Activated naive CD4-positive, alpha-beta T cell treated with anti-CD3 and anti-CD28 coated beads, Interleukin-2, amount 10 ng/mL, durations not matched to agents 7 days and 5 days (primary cell): Measurements from ENCODE around the gene NPTN.

ENCODE experiments used
- CTCF ChIA-PET: fragments of 350-600 bp; sonication (Branson Sonifier 250); formaldehyde crosslinking; loops from one replicate; lab custom pipeline; 2021; ENCODE audit warnings: antibody characterized with exemption; lab: Charles Lee
- DNase-seq: peaks from one replicate; pipeline ENCODE4 v3.0.0-alpha.2; 2020
- H3K27ac Mint-ChIP-seq: one replicate; pipeline ENCODE4 v1.8.0; 2021; ENCODE audit warnings: mild to moderate bottlenecking, moderate library complexity, mixed read lengths
- H3K27me3 Mint-ChIP-seq: one replicate; pipeline ENCODE4 v1.8.0; 2021; ENCODE audit warnings: mild to moderate bottlenecking, mixed read lengths
- H3K36me3 Mint-ChIP-seq: one replicate; pipeline ENCODE4 v1.8.0; 2021; ENCODE audit warnings: mixed read lengths
- H3K4me1 Mint-ChIP-seq: one replicate; pipeline ENCODE4 v1.8.0; 2021; ENCODE audit warnings: mixed read lengths
- H3K4me3 Mint-ChIP-seq: one replicate; pipeline ENCODE4 v1.8.0; 2021; ENCODE audit warnings: mild to moderate bottlenecking, moderate library complexity, mixed read lengths
- H3K9me3 Mint-ChIP-seq: one replicate; pipeline ENCODE4 v1.8.0; 2021; ENCODE audit warnings: mixed read lengths

Gene NPTN

GRCh38 chr15:73628976-73629797, 4.0 kb downstream of the NPTN start:
- peaks cover 4% of the 10 kb centered on the region for H3K27me3 Mint-ChIP-seq
- CTCF ChIA-PET, result interaction anchor here (14.2 kb wide), 1 partner anchor 72 kb away, joined by 275 read pairs; no protein-coding TSS in a partner anchor
- DNase-seq, result no peak
- no peak overlapping the region for H3K27ac Mint-ChIP-seq
- peaks cover 32% of the 10 kb centered on the region for H3K4me1 Mint-ChIP-seq
- H3K36me3 Mint-ChIP-seq, result peaks cover 2% of the 10 kb centered on the region
- H3K9me3 Mint-ChIP-seq, result no peaks in the 10 kb centered on the region
- no peak overlapping the region for H3K4me3 Mint-ChIP-seq

- no peaks in the 10 kb centered on the region for H3K9me3 Mint-ChIP-seq
- H3K27me3 Mint-ChIP-seq, result no peaks in the 10 kb centered on the region
- CTCF ChIA-PET, result interaction anchor here (2.7 to 14.2 kb wide), 2 partner anchors 9 to 73 kb away, joined by 14 to 275 read pairs; no protein-coding TSS in a partner anchor
- H3K27ac Mint-ChIP-seq, result no peak overlapping the region
- H3K4me1 Mint-ChIP-seq, result peaks cover 24% of the 10 kb centered on the region
- no peak for DNase-seq
- H3K36me3 Mint-ChIP-seq, result peaks cover 2% of the 10 kb centered on the region
- no peak overlapping the region for H3K4me3 Mint-ChIP-seq
These were observed 5.1 kb downstream of the NPTN start for GRCh38 chr15:73628102-73628501.

- Mint-ChIP-seq H3K4me3 (no peak overlapping the region), H3K9me3 (no peaks in the 10 kb centered on the region), H3K27me3 (no peaks in the 10 kb centered on the region), H3K27ac (no peak overlapping the region), H3K4me1 (peaks cover 14% of the 10 kb centered on the region), H3K36me3 (no peaks in the 10 kb centered on the region)
- no peak for DNase-seq
- CTCF ChIA-PET, result interaction anchor here (2.7 kb wide), 1 partner anchor 11 kb away, joined by 14 read pairs; no protein-coding TSS in a partner anchor
These were observed 7.1 kb downstream of the NPTN start for GRCh38 chr15:73626072-73626471.

- Mint-ChIP-seq H3K4me1 (peaks cover 11% of the 10 kb centered on the region), H3K36me3 (no peaks in the 10 kb centered on the region), H3K4me3 (no peak overlapping the region), H3K27ac (no peak overlapping the region), H3K27me3 (no peaks in the 10 kb centered on the region), H3K9me3 (no peaks in the 10 kb centered on the region)
- no peak for DNase-seq
- CTCF ChIA-PET, result interaction anchor here (1.0 to 1.3 kb wide), 2 partner anchors 12 to 1025 kb away, joined by 3 to 13 read pairs; no protein-coding TSS in a partner anchor
These were observed 8.7 kb downstream of the NPTN start for GRCh38 chr15:73624530-73624929.

GRCh38 chr15:73621286-73621826, 11.8 kb downstream of the NPTN start:
- Mint-ChIP-seq H3K36me3 (no peaks in the 10 kb centered on the region), H3K4me1 (peaks cover 8% of the 10 kb centered on the region), H3K4me3 (no peak overlapping the region), H3K9me3 (no peaks in the 10 kb centered on the region), H3K27ac (no peak overlapping the region), H3K27me3 (no peaks in the 10 kb centered on the region)
- no peak for DNase-seq
- CTCF ChIA-PET, result interaction anchor here (1.2 kb wide), 1 partner anchor 15 kb away, joined by 3 read pairs; no protein-coding TSS in a partner anchor

- H3K9me3 Mint-ChIP-seq, result no peaks in the 10 kb centered on the region
- no peak for DNase-seq
- no peaks in the 10 kb centered on the region for H3K36me3 Mint-ChIP-seq
- no peaks in the 10 kb centered on the region for H3K27me3 Mint-ChIP-seq
- H3K4me1 Mint-ChIP-seq, result peaks cover 8% of the 10 kb centered on the region
- H3K27ac Mint-ChIP-seq, result no peak overlapping the region
- CTCF ChIA-PET, result interaction anchor here (1.2 to 4.4 kb wide), 4 partner anchors 10 to 60 kb away, joined by 3 to 26 read pairs (median 4); no protein-coding TSS in a partner anchor
- H3K4me3 Mint-ChIP-seq, result no peak overlapping the region
These were observed 13.1 kb downstream of the NPTN start for GRCh38 chr15:73620078-73620477.

GRCh38 chr15:73617913-73618312, 15.3 kb downstream of the NPTN start:
- CTCF ChIA-PET, result interaction anchor here (0.6 to 4.4 kb wide), 2 partner anchors 18 to 380 kb away, joined by 4 to 26 read pairs; no protein-coding TSS in a partner anchor
- no peak overlapping the region for H3K27ac Mint-ChIP-seq

GRCh38 chr15:73617301-73617831, 15.8 kb downstream of the NPTN start:
- H3K36me3 Mint-ChIP-seq, result no peaks in the 10 kb centered on the region
- no peaks in the 10 kb centered on the region for H3K9me3 Mint-ChIP-seq
- peaks cover 8% of the 10 kb centered on the region for H3K4me1 Mint-ChIP-seq
- CTCF ChIA-PET, result interaction anchor here (4.4 kb wide), 1 partner anchor 19 kb away, joined by 26 read pairs; no protein-coding TSS in a partner anchor
- no peak overlapping the region for H3K27ac Mint-ChIP-seq
- no peak for DNase-seq
- no peaks in the 10 kb centered on the region for H3K27me3 Mint-ChIP-seq
- H3K4me3 Mint-ChIP-seq, result no peak overlapping the region

More at GRCh38 chr15:73617913-73618312, 15.3 kb downstream of the NPTN start:
- Mint-ChIP-seq H3K4me1 (peaks cover 8% of the 10 kb centered on the region), H3K27me3 (no peaks in the 10 kb centered on the region), H3K9me3 (no peaks in the 10 kb centered on the region), H3K4me3 (no peak overlapping the region), H3K36me3 (no peaks in the 10 kb centered on the region)
- no peak for DNase-seq

GRCh38 chr15:73608941-73609340, 24.2 kb downstream of the NPTN start:
- CTCF ChIA-PET, result interaction anchor here (0.7 kb wide), 1 partner anchor 1124 kb away, joined by 3 read pairs; no protein-coding TSS in a partner anchor
- peaks cover 2% of the 10 kb centered on the region for H3K36me3 Mint-ChIP-seq
- DNase-seq, result no peak
- peaks cover 15% of the 10 kb centered on the region for H3K4me1 Mint-ChIP-seq
- no peaks in the 10 kb centered on the region for H3K9me3 Mint-ChIP-seq
- no peaks in the 10 kb centered on the region for H3K27me3 Mint-ChIP-seq
- no peak overlapping the region for H3K27ac Mint-ChIP-seq
- H3K4me3 Mint-ChIP-seq, result no peak overlapping the region

- H3K4me1 Mint-ChIP-seq, result peaks cover 15% of the 10 kb centered on the region
- CTCF ChIA-PET, result interaction anchor here (0.7 kb wide), 1 partner anchor 1123 kb away, joined by 3 read pairs; no protein-coding TSS in a partner anchor
These were observed 24.7 kb downstream of the NPTN start for GRCh38 chr15:73608475-73608874.

GRCh38 chr15:73607843-73608242, 25.3 kb downstream of the NPTN start:
- Mint-ChIP-seq H3K27ac (no peak overlapping the region), H3K27me3 (no peaks in the 10 kb centered on the region), H3K9me3 (no peaks in the 10 kb centered on the region), H3K36me3 (peaks cover 2% of the 10 kb centered on the region), H3K4me3 (no peak overlapping the region), H3K4me1 (peaks cover 15% of the 10 kb centered on the region)
- no peak for DNase-seq
- CTCF ChIA-PET, result interaction anchor here (0.5 to 1.6 kb wide), 3 partner anchors 70 to 358 kb away, joined by 3 to 5 read pairs (median 4); no protein-coding TSS in a partner anchor

More at GRCh38 chr15:73608475-73608874, 24.7 kb downstream of the NPTN start:
- Mint-ChIP-seq H3K4me3 (no peak overlapping the region), H3K27me3 (no peaks in the 10 kb centered on the region), H3K36me3 (peaks cover 2% of the 10 kb centered on the region), H3K9me3 (no peaks in the 10 kb centered on the region), H3K27ac (no peak overlapping the region)
- DNase-seq, result no peak

- Mint-ChIP-seq H3K9me3 (no peaks in the 10 kb centered on the region), H3K4me3 (no peak overlapping the region), H3K27me3 (no peaks in the 10 kb centered on the region), H3K27ac (no peak overlapping the region), H3K4me1 (peaks cover 15% of the 10 kb centered on the region), H3K36me3 (peaks cover 2% of the 10 kb centered on the region)
- no peak for DNase-seq
- CTCF ChIA-PET, result interaction anchor here (0.6 to 1.6 kb wide), 3 partner anchors 28 to 97 kb away, joined by 3 to 5 read pairs (median 4); no protein-coding TSS in a partner anchor
These were observed 25.8 kb downstream of the NPTN start for GRCh38 chr15:73607405-73607804.

- peaks cover 2% of the 10 kb centered on the region for H3K36me3 Mint-ChIP-seq
- CTCF ChIA-PET, result interaction anchor here (0.6 to 1.0 kb wide), 2 partner anchors 29 to 31 kb away, joined by 3 to 6 read pairs; no protein-coding TSS in a partner anchor
- H3K4me1 Mint-ChIP-seq, result peaks cover 15% of the 10 kb centered on the region
- H3K27me3 Mint-ChIP-seq, result no peaks in the 10 kb centered on the region
- no peak for DNase-seq
- no peaks in the 10 kb centered on the region for H3K9me3 Mint-ChIP-seq
- H3K27ac Mint-ChIP-seq, result no peak overlapping the region
- H3K4me3 Mint-ChIP-seq, result no peak overlapping the region
These were observed 27.3 kb downstream of the NPTN start for GRCh38 chr15:73605759-73606436.
